Kidney (tissue), 14 donors: Measurements from ENCODE around the gene NT5DC2. TPM values are rescaled to one million over a fixed set of nuclear protein-coding genes. Genes with fewer than 3 reads are reported as not detected.

Experiments used
- DNase-seq, 5 donors: peaks; one replicate each; pipeline ENCODE4 v3.0.0-alpha.2; 2013 to 2020
- FAIRE-seq: peaks from 2 replicates; lab custom pipeline; 2012; peaks lifted over from hg19 to GRCh38; lab: Jason Lieb, UNC
- H3K27ac ChIP-seq, 2 donors: one replicate each; pipeline ENCODE4 v1.7.0; 2013; ENCODE audit warnings: low read depth in 2 of 2, low read length in 2 of 2, inconsistent platforms in 1 of 2
- H3K27me3 ChIP-seq: one replicate; pipeline ENCODE4 v1.7.1; 2013; ENCODE audit warnings: low read length, inconsistent platforms; ENCODE audit not compliant: control insufficient read depth, insufficient read depth
- H3K36me3 ChIP-seq, 3 donors: one replicate each; pipeline versions ENCODE4 v1.7.0 to v1.7.1; 2013; ENCODE audit warnings: low read length in 3 of 3, control low read depth in 1 of 3, inconsistent platforms in 1 of 3; ENCODE audit not compliant: insufficient read depth in 3 of 3, control insufficient read depth in 2 of 3
- H3K4me1 ChIP-seq, 3 donors: one replicate each; pipeline versions ENCODE4 v1.7.0 to v1.7.1; 2013; ENCODE audit warnings: low read length in 3 of 3, inconsistent platforms in 1 of 3, low read depth in 1 of 3; ENCODE audit not compliant: control insufficient read depth in 2 of 3, insufficient read depth in 2 of 3
- H3K4me3 ChIP-seq, 3 donors: one replicate each; pipeline versions ENCODE4 v1.7.0 to v1.8.1; 2013; ENCODE audit warnings: low read length in 3 of 3, control low read depth in 1 of 3, inconsistent platforms in 1 of 3
- H3K9ac ChIP-seq, 3 donors: one replicate each; pipeline versions ENCODE4 v1.7.0 to v1.7.1; 2013; ENCODE audit warnings: low read length in 3 of 3, control low read depth in 1 of 3, inconsistent platforms in 1 of 3
- H3K9me3 ChIP-seq, 3 donors: one replicate each; pipeline versions ENCODE4 v1.7.0 to v1.7.1; 2013; ENCODE audit warnings: low read length in 3 of 3, control low read depth in 1 of 3, inconsistent platforms in 1 of 3; ENCODE audit not compliant: control insufficient read depth in 2 of 3, insufficient read depth in 1 of 3
- CTCF ChIP-seq: IDR thresholded peaks from 3 replicates; pipeline ENCODE4 v1.5.1; 2012; ENCODE audit warnings: mild to moderate bottlenecking, moderate library complexity, borderline replicate concordance; ENCODE audit not compliant: insufficient read depth; ENCODE audit errors: extremely low read depth
- intact Hi-C: fragments of 100-400 bp; cut with DNase I; formaldehyde crosslinking; loops from one replicate; pipeline ENCODE4 v1.11.1; 2022
- polyA plus RNA-seq: library from polyadenylated mRNA; stranded (reverse); fragments of 350-450 nt; fragmentation: Illumina TruSeq; extraction: RNeasy Lipid Tissue Mini Kit (QIAGEN cat#74804); gene quantifications from one replicate; pipeline ENCODE4 v1.2.3, GENCODE V29; 2014; ENCODE audit warnings: low read depth, low replicate concordance; ENCODE audit not compliant: insufficient read depth
- total RNA-seq: library from RNA; stranded (reverse); fragmentation: NEBNext Ultra II Directional; extraction: Animal tissue kit (Norgen Biotek cat#: 25700); gene quantifications from one replicate; pipeline ENCODE4 v1.2.1, GENCODE V29; 2021
- donor health status: control.
- donor health status: control.
- donor health status: control.
- donor health status: control.
- donor health status: control.
- donor health status: DM: yes; HTN: yes; CAD: no.
- donor health status: Normal renal cell carcinoma (clear cell type).

NT5DC2 gene
- total and polyA plus RNA-seq, 2 donors from 2014 or later = 47.3 to 75.7 TPM

- H3K36me3 ChIP-seq = peaks cover 10 to 54% (median 24%) of the 10 kb centered on the region in 3 donors
These were observed 21.4 kb upstream of the NT5DC2 start for GRCh38 chr3:52555056-52555455.

GRCh38 chr3:52554026-52554755 lies 20.5 kb upstream of the NT5DC2 start:
- no peak overlapping the region for H3K4me3 ChIP-seq
- no peak overlapping the region for H3K9ac ChIP-seq
- intact Hi-C loops = no loop called here
- H3K36me3 ChIP-seq = peaks cover 8 to 50% (median 20%) of the 10 kb centered on the region in 3 donors
- H3K27ac ChIP-seq = no peak overlapping the region
- TF ChIP-seq CTCF = no peak
- peaks cover 0 to 2% (median 0%) of the 10 kb centered on the region in 3 donors for H3K4me1 ChIP-seq
- H3K27me3 ChIP-seq = no peaks in the 10 kb centered on the region
- DNase-seq (no peak), FAIRE-seq (no peak)
- H3K9me3 ChIP-seq = no peaks in the 10 kb centered on the region

More at GRCh38 chr3:52555056-52555455, 21.4 kb upstream of the NT5DC2 start:
- Histone ChIP-seq H3K9ac (no peak overlapping the region), H3K27me3 (no peaks in the 10 kb centered on the region), H3K4me3 (no peak overlapping the region), H3K4me1 (peaks cover 0 to 2% (median 0%) of the 10 kb centered on the region in 3 donors), H3K9me3 (no peaks in the 10 kb centered on the region), H3K27ac (no peak overlapping the region)
- intact Hi-C loops = no loop called here
- FAIRE-seq (no peak), DNase-seq (no peak)
- TF ChIP-seq CTCF = no peak

GRCh38 chr3:52552089-52552488 lies 18.4 kb upstream of the NT5DC2 start:
- DNase-seq = no peak
- no peak for FAIRE-seq
- Histone ChIP-seq H3K9ac (no peak overlapping the region), H3K27ac (no peak overlapping the region), H3K27me3 (no peaks in the 10 kb centered on the region), H3K36me3 (peaks cover 11 to 44% (median 21%) of the 10 kb centered on the region in 3 donors), H3K9me3 (no peaks in the 10 kb centered on the region), H3K4me3 (no peak overlapping the region), H3K4me1 (peaks cover 0 to 2% (median 0%) of the 10 kb centered on the region in 3 donors)
- TF ChIP-seq CTCF = no peak
- intact Hi-C loops = no loop called here
